GM23338 (cell line): Measurements from ENCODE around the gene ZNF717. TPM values are rescaled to one million over a fixed set of nuclear protein-coding genes. Genes with fewer than 3 reads are reported as not detected.

Experiments used
- ATAC-seq: fragments of 200-7000 bp; cut with Tn5 transposase; 3 replicates; pipeline ENCODE4 v1.9.1; 2020
- DNase-seq: peaks from one replicate; pipeline ENCODE4 v3.0.0-alpha.2; 2015; ENCODE audit warnings: low spot score
- H2AFZ ChIP-seq: fragments of 200-600 bp; sonication (generic); 2 replicates; pipeline ENCODE4 v1.8.0; 2016; ENCODE audit warnings: antibody characterized with exemption, mild to moderate bottlenecking, moderate library complexity
- H3F3A ChIP-seq: fragments of 200-600 bp; sonication (generic); replicated peaks from 2 replicates; pipeline ENCODE4 v1.8.0; 2017; ENCODE audit warnings: antibody characterized with exemption, mixed run types, low read depth
- H3K27ac ChIP-seq: fragments of 200-600 bp; sonication (generic); 2 replicates; pipeline ENCODE4 v1.6.1; 2016; ENCODE audit warnings: low read depth
- H3K27me3 ChIP-seq: fragments of 200-600 bp; sonication (generic); 2 replicates; pipeline ENCODE4 v1.8.0; 2016; ENCODE audit warnings: mild to moderate bottlenecking, mixed run types, moderate library complexity; ENCODE audit not compliant: insufficient read depth
- H3K36me3 ChIP-seq: fragments of 200-600 bp; sonication (generic); 2 replicates; pipeline ENCODE4 v1.8.0; 2016; ENCODE audit warnings: mild to moderate bottlenecking; ENCODE audit not compliant: insufficient read depth
- H3K4me1 ChIP-seq: fragments of 200-600 bp; sonication (generic); 2 replicates; pipeline ENCODE4 v1.8.0; 2016; ENCODE audit warnings: mild to moderate bottlenecking, moderate library complexity; ENCODE audit not compliant: insufficient read depth
- H3K4me2 ChIP-seq: fragments of 200-600 bp; sonication (generic); 2 replicates; pipeline ENCODE4 v1.7.1; 2017; ENCODE audit warnings: mixed run types
- H3K4me3 ChIP-seq: fragments of 200-600 bp; sonication (generic); 2 replicates; pipeline ENCODE4 v1.6.1; 2016; ENCODE audit warnings: mixed run types
- H3K79me2 ChIP-seq: fragments of 200-600 bp; sonication (generic); replicated peaks from 2 replicates; pipeline ENCODE4 v1.8.0; 2017; ENCODE audit warnings: mild to moderate bottlenecking; ENCODE audit not compliant: insufficient read depth
- H3K9me2 ChIP-seq: fragments of 200-600 bp; sonication (generic); 2 replicates; pipeline ENCODE4 v1.8.0; 2017; ENCODE audit not compliant: insufficient read depth
- H4K20me1 ChIP-seq: fragments of 200-600 bp; sonication (generic); replicated peaks from 2 replicates; pipeline ENCODE4 v1.8.0; 2017; ENCODE audit warnings: mild to moderate bottlenecking; ENCODE audit not compliant: insufficient read depth
- H3K27ac Mint-ChIP-seq: 2 replicates; pipeline ENCODE4 v1.8.0; 2020; ENCODE audit warnings: inconsistent platforms, mild to moderate bottlenecking, moderate library complexity, mixed read lengths
- H3K27me3 Mint-ChIP-seq: 3 replicates; pipeline ENCODE4 v1.8.0; 2022; ENCODE audit warnings: low read depth, mild to moderate bottlenecking, moderate library complexity, mixed read lengths, inconsistent platforms; ENCODE audit not compliant: insufficient read depth, poor library complexity
- H3K36me3 Mint-ChIP-seq: 3 replicates; pipeline ENCODE4 v1.8.0; 2021; ENCODE audit warnings: low read depth, mild to moderate bottlenecking, inconsistent platforms, moderate library complexity, mixed read lengths
- H3K4me1 Mint-ChIP-seq: 3 replicates; pipeline ENCODE4 v1.8.0; 2020; ENCODE audit warnings: mild to moderate bottlenecking, inconsistent platforms, mixed read lengths
- H3K4me3 Mint-ChIP-seq: 3 replicates; pipeline ENCODE4 v1.8.0; 2021; ENCODE audit warnings: moderate library complexity, mild to moderate bottlenecking, inconsistent platforms, mixed read lengths
- H3K9me3 Mint-ChIP-seq: 3 replicates; pipeline ENCODE4 v1.8.0; 2020; ENCODE audit warnings: moderate library complexity, mild to moderate bottlenecking, inconsistent platforms, mixed read lengths
- CREB1 ChIP-seq: fragments of 250-450 bp; sonication (Bioruptor Pico); IDR thresholded peaks from 2 replicates; pipeline ENCODE4 v1.5.0; 2020; ENCODE audit warnings: low read depth, mild to moderate bottlenecking, moderate library complexity
- EZH2 ChIP-seq: fragments of 200-600 bp; sonication (generic); IDR thresholded peaks from one replicate; pipeline ENCODE4 v1.8.0; 2017; ENCODE audit warnings: antibody characterized with exemption, mild to moderate bottlenecking, low read depth; ENCODE audit not compliant: unreplicated experiment
- EZH2phosphoT487 ChIP-seq: fragments of 200-600 bp; sonication (generic); IDR thresholded peaks from one replicate; pipeline ENCODE4 v1.8.1; 2018; ENCODE audit warnings: antibody characterized with exemption; ENCODE audit not compliant: unreplicated experiment
- JUNB ChIP-seq: IDR thresholded peaks from one replicate; pipeline ENCODE4 v1.6.1; 2016; ENCODE audit warnings: antibody characterized with exemption; ENCODE audit not compliant: unreplicated experiment
- NANOG ChIP-seq: IDR thresholded peaks from 2 replicates; pipeline ENCODE4 v1.6.1; 2016; ENCODE audit warnings: antibody characterized with exemption, borderline replicate concordance
- POLR2AphosphoS5 ChIP-seq: IDR thresholded peaks from 2 replicates; pipeline ENCODE4 v1.6.1; 2016; ENCODE audit warnings: antibody characterized with exemption, low read depth
- STAT1 ChIP-seq: IDR thresholded peaks from one replicate; pipeline ENCODE4 v1.6.1; 2016; ENCODE audit warnings: antibody characterized with exemption; ENCODE audit not compliant: unreplicated experiment
- ZNF114 ChIP-seq: fragments of 250-450 bp; sonication (Bioruptor Pico); IDR thresholded peaks from 2 replicates; pipeline ENCODE4 v1.5.0; 2020; ENCODE audit warnings: mild to moderate bottlenecking, moderate library complexity
- ZNF331 ChIP-seq: fragments of 250-450 bp; sonication (Bioruptor Pico); IDR thresholded peaks from 2 replicates; pipeline ENCODE4 v1.5.0; 2020; ENCODE audit warnings: low read depth, mild to moderate bottlenecking, moderate library complexity
- polyA plus RNA-seq: library from polyadenylated mRNA; unstranded; fragments of >200 nt; fragmentation: Nextera tagmentation; extraction: Ambion mirVana; gene quantifications from 2 replicates; pipeline ENCODE4 v1.2.1, GENCODE V29; 2016
- total RNA-seq: library from RNA; depleted of rRNA; stranded (reverse); fragments of >200 nt; shearing (Covaris generic); gene quantifications from 2 replicates; pipeline ENCODE4 v1.2.3, GENCODE V29; 2014
- TF ChIP-seq, protein P1 (sequence below): fragments of 250-450 bp; sonication (Bioruptor Pico); IDR thresholded peaks from 2 replicates; pipeline ENCODE4 v1.5.0; 2020; ENCODE audit warnings: mild to moderate bottlenecking, moderate library complexity
- TF ChIP-seq, protein P2 (sequence below): IDR thresholded peaks from 2 replicates; pipeline ENCODE4 v1.6.1; 2016; ENCODE audit warnings: antibody characterized with exemption
- TF ChIP-seq, protein P3 (sequence below): IDR thresholded peaks from one replicate; pipeline ENCODE4 v1.6.1; 2018; ENCODE audit warnings: antibody characterized with exemption; ENCODE audit not compliant: unreplicated experiment
- TF ChIP-seq, protein P4 (sequence below), 2 experiments: fragments of 200-600 bp in 1 of 2; sonication (generic) in 1 of 2; conservative IDR thresholded peaks; 2 replicates each; pipeline versions ENCODE4 v1.5.1 to v1.6.1; 2016 to 2017; ENCODE audit warnings: antibody characterized with exemption in 2 of 2, low read depth in 2 of 2, mild to moderate bottlenecking in 2 of 2, moderate library complexity in 1 of 2

Gene ZNF717
- total and polyA plus RNA-seq, 2 experiments from 2014 or later: 7.7 to 15.3 TPM

DNA sequence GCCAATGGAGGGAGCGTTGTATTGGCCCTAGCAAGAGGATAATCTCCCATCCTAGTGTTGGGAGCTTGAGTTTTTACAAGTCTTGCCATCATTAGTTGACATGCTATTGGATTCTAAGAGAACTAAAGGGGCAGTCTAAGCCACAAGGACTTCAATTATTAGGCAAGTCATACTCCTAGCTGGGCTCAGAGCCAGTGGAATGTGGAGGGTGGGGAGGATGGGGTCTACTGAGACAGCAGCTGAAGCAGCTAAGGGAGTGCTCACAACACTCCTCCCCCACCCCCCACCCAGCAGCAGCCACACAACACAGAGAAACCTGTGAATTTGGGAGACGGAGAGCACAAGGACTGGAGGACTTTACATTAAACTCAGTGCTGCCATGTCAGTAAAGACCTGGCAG is 93.3 kb downstream of the ZNF717 start:
- Mint-ChIP-seq H3K9me3 (peaks cover 32% of the 10 kb centered on the region), H3K4me1 (no peaks in the 10 kb centered on the region), H3K27ac (no peak overlapping the region), H3K4me3 (no peak overlapping the region), H3K36me3 (peaks cover 20% of the 10 kb centered on the region), H3K27me3 (no peaks in the 10 kb centered on the region)
- H3K4me2 ChIP-seq: no peak overlapping the region
- TF ChIP-seq, protein P1, sequence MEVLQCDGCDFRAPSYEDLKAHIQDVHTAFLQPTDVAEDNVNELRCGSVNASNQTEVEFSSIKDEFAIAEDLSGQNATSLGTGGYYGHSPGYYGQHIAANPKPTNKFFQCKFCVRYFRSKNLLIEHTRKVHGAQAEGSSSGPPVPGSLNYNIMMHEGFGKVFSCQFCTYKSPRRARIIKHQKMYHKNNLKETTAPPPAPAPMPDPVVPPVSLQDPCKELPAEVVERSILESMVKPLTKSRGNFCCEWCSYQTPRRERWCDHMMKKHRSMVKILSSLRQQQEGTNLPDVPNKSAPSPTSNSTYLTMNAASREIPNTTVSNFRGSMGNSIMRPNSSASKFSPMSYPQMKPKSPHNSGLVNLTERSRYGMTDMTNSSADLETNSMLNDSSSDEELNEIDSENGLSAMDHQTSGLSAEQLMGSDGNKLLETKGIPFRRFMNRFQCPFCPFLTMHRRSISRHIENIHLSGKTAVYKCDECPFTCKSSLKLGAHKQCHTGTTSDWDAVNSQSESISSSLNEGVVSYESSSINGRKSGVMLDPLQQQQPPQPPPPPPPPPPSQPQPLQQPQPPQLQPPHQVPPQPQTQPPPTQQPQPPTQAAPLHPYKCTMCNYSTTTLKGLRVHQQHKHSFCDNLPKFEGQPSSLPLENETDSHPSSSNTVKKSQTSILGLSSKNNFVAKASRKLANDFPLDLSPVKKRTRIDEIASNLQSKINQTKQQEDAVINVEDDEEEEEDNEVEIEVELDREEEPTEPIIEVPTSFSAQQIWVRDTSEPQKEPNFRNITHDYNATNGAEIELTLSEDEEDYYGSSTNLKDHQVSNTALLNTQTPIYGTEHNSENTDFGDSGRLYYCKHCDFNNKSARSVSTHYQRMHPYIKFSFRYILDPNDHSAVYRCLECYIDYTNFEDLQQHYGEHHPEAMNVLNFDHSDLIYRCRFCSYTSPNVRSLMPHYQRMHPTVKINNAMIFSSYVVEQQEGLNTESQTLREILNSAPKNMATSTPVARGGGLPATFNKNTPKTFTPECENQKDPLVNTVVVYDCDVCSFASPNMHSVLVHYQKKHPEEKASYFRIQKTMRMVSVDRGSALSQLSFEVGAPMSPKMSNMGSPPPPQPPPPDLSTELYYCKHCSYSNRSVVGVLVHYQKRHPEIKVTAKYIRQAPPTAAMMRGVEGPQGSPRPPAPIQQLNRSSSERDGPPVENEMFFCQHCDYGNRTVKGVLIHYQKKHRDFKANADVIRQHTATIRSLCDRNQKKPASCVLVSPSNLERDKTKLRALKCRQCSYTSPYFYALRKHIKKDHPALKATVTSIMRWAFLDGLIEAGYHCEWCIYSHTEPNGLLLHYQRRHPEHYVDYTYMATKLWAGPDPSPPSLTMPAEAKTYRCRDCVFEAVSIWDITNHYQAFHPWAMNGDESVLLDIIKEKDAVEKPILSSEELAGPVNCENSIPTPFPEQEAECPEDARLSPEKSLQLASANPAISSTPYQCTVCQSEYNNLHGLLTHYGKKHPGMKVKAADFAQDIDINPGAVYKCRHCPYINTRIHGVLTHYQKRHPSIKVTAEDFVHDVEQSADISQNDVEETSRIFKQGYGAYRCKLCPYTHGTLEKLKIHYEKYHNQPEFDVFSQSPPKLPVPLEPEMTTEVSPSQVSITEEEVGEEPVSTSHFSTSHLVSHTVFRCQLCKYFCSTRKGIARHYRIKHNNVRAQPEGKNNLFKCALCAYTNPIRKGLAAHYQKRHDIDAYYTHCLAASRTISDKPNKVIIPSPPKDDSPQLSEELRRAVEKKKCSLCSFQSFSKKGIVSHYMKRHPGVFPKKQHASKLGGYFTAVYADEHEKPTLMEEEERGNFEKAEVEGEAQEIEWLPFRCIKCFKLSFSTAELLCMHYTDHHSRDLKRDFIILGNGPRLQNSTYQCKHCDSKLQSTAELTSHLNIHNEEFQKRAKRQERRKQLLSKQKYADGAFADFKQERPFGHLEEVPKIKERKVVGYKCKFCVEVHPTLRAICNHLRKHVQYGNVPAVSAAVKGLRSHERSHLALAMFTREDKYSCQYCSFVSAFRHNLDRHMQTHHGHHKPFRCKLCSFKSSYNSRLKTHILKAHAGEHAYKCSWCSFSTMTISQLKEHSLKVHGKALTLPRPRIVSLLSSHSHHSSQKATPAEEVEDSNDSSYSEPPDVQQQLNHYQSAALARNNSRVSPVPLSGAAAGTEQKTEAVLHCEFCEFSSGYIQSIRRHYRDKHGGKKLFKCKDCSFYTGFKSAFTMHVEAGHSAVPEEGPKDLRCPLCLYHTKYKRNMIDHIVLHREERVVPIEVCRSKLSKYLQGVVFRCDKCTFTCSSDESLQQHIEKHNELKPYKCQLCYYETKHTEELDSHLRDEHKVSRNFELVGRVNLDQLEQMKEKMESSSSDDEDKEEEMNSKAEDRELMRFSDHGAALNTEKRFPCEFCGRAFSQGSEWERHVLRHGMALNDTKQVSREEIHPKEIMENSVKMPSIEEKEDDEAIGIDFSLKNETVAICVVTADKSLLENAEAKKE: no peak
- no peak for TF ChIP-seq NANOG
- TF ChIP-seq JUNB: no peak
- no peak for TF ChIP-seq CREB1 (CRISPR knock-in tag)
- TF ChIP-seq ZNF331 (CRISPR knock-in tag): no peak
- no peak for TF ChIP-seq EZH2
- no peak for TF ChIP-seq POLR2AphosphoS5
- TF ChIP-seq ZNF114: no peak
- TF ChIP-seq, protein P2, sequence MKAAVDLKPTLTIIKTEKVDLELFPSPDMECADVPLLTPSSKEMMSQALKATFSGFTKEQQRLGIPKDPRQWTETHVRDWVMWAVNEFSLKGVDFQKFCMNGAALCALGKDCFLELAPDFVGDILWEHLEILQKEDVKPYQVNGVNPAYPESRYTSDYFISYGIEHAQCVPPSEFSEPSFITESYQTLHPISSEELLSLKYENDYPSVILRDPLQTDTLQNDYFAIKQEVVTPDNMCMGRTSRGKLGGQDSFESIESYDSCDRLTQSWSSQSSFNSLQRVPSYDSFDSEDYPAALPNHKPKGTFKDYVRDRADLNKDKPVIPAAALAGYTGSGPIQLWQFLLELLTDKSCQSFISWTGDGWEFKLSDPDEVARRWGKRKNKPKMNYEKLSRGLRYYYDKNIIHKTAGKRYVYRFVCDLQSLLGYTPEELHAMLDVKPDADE: no peak
- TF ChIP-seq EZH2phosphoT487: no peak
- TF ChIP-seq, protein P3, sequence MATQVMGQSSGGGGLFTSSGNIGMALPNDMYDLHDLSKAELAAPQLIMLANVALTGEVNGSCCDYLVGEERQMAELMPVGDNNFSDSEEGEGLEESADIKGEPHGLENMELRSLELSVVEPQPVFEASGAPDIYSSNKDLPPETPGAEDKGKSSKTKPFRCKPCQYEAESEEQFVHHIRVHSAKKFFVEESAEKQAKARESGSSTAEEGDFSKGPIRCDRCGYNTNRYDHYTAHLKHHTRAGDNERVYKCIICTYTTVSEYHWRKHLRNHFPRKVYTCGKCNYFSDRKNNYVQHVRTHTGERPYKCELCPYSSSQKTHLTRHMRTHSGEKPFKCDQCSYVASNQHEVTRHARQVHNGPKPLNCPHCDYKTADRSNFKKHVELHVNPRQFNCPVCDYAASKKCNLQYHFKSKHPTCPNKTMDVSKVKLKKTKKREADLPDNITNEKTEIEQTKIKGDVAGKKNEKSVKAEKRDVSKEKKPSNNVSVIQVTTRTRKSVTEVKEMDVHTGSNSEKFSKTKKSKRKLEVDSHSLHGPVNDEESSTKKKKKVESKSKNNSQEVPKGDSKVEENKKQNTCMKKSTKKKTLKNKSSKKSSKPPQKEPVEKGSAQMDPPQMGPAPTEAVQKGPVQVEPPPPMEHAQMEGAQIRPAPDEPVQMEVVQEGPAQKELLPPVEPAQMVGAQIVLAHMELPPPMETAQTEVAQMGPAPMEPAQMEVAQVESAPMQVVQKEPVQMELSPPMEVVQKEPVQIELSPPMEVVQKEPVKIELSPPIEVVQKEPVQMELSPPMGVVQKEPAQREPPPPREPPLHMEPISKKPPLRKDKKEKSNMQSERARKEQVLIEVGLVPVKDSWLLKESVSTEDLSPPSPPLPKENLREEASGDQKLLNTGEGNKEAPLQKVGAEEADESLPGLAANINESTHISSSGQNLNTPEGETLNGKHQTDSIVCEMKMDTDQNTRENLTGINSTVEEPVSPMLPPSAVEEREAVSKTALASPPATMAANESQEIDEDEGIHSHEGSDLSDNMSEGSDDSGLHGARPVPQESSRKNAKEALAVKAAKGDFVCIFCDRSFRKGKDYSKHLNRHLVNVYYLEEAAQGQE: no peak
- TF ChIP-seq, protein P4, sequence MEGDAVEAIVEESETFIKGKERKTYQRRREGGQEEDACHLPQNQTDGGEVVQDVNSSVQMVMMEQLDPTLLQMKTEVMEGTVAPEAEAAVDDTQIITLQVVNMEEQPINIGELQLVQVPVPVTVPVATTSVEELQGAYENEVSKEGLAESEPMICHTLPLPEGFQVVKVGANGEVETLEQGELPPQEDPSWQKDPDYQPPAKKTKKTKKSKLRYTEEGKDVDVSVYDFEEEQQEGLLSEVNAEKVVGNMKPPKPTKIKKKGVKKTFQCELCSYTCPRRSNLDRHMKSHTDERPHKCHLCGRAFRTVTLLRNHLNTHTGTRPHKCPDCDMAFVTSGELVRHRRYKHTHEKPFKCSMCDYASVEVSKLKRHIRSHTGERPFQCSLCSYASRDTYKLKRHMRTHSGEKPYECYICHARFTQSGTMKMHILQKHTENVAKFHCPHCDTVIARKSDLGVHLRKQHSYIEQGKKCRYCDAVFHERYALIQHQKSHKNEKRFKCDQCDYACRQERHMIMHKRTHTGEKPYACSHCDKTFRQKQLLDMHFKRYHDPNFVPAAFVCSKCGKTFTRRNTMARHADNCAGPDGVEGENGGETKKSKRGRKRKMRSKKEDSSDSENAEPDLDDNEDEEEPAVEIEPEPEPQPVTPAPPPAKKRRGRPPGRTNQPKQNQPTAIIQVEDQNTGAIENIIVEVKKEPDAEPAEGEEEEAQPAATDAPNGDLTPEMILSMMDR (conservative IDR thresholded peaks at IDR 0.05; ENCODE audit: low read depth in 2 of 2): no peak
- TF ChIP-seq STAT1: no peak
- H3F3A ChIP-seq: no peaks in the 10 kb centered on the region
- no peak for ATAC-seq
- H3K36me3 ChIP-seq: no peaks in the 10 kb centered on the region
- no peak for DNase-seq
- H3K79me2 ChIP-seq: no peaks in the 10 kb centered on the region
- H2AFZ ChIP-seq: no peak overlapping the region
- H4K20me1 ChIP-seq: no peaks in the 10 kb centered on the region
- no peaks in the 10 kb centered on the region for H3K27me3 ChIP-seq
- H3K27ac ChIP-seq: no peak overlapping the region
- H3K4me3 ChIP-seq: no peak overlapping the region
- no peaks in the 10 kb centered on the region for H3K9me2 ChIP-seq
- no peaks in the 10 kb centered on the region for H3K4me1 ChIP-seq
